GM18907 (cell line): Measurements from ENCODE around the gene DCDC2B.
A peak's percentile ranks its signal among the peaks of the same experiment; 100 is the strongest.

Source experiments
- ATAC-seq: cut with Tn5 transposase; IDR thresholded peaks from one replicate; pipeline ENCODE4 v1.9.1; 2021; ENCODE audit warnings: mild to moderate bottlenecking, moderate library complexity; ENCODE audit not compliant: unreplicated experiment

Gene DCDC2B

DNA sequence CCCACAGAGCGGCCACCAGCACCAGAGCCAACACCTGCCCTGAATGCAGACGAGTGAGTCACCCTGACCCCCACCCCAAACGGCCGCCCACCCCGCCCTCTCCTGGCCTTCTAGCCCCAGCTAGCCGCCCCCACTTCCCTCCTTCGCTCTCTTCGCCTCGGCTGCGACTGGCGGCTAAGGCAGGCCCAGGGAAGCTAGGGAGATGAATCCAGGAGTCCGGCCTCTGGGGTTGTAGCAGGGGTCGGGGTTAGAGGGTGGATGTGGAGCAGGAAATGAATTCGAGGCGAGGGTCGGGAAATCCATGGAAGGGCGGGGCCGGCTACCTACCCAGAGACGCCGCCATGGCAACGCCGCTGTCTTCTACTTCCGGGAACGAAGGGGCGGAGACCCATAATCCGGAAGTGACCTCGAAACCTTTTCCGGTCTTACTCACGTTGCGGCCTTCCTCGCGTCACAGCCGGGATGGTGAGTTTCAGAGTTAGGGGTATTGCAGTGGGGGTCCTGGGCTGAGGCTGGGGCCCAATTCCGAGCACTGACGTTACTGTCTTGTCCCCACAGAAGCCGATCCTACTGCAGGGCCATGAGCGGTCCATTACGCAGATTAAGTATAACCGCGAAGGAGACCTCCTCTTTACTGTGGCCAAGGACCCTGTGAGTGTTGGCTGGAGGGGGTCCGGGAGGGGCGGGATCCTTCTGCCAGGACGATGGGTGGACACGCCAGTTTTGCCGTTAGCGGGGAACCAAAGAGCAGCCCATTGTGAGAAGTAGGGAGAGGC is 13.3 kb downstream of the DCDC2B start, which contains the start of the genes EIF3I and TMEM234:
Gene EIF3I (plus strand): TSS at position 428 of the 776 bp plus-strand sequence. CDS start 35 bp downstream, at position 463.
Gene TMEM234 (minus strand): TSS at position 374 of the 776 bp plus-strand sequence. CDS start 31 bp downstream, at position 343.
- ATAC-seq = peak; percentile 90

DNA sequence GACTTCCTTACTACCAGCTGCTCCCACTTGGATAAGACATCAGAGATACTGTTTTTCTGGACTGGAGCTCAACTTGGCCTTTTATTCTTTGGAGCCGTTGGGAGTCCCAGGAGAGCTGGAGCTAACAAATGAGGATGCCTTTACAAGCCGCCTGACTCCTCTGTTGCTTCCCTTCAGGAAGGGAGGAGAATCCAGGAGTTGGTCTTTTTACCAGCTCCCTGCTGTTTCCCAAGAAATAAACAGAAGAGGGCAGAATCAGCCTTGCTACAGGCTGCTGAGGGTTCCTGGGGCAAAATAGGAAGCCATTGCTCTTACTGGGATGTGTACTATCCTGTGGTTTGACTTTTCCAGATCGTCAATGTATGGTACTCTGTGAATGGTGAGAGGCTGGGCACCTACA is 14.8 kb downstream of the DCDC2B start:
- no peak for ATAC-seq

DNA sequence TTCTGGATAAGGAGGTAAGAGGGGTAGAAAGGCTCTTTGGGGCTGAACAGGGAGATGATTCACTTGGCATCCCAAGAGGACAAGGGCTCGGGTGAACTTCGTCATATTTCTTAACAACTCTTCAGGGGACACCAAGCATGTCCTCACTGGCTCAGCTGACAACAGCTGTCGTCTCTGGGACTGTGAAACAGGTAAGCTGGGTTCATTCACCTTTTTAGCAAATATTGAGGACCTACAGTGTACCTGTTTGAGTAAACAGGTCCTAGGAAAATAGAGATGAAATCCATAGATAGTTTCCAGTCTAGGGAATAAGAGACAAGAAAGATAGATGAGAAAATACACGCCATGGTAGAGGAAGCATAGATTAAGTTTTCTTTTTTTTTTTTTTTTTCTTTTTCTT is 15.4 kb downstream of the DCDC2B start:
- ATAC-seq = no peak

DNA sequence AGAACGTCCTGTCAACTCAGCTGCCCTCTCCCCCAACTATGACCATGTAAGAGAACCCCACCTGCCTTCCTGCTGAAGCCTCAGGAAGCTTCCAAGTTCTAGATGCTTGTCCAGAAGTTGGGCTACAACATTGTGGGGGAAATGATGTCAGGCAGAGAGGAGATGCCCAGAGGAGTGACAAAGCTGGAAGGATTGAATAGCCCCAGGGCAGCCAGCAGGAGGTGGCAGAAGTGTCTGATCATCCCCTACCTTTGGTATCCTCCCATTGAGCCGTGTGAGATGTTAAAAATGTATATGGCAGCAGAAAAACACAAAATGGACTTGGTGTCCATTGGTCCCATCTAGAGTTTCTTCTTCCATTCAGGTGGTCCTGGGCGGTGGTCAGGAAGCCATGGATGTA is 19.9 kb downstream of the DCDC2B start:
- no peak for ATAC-seq

DNA sequence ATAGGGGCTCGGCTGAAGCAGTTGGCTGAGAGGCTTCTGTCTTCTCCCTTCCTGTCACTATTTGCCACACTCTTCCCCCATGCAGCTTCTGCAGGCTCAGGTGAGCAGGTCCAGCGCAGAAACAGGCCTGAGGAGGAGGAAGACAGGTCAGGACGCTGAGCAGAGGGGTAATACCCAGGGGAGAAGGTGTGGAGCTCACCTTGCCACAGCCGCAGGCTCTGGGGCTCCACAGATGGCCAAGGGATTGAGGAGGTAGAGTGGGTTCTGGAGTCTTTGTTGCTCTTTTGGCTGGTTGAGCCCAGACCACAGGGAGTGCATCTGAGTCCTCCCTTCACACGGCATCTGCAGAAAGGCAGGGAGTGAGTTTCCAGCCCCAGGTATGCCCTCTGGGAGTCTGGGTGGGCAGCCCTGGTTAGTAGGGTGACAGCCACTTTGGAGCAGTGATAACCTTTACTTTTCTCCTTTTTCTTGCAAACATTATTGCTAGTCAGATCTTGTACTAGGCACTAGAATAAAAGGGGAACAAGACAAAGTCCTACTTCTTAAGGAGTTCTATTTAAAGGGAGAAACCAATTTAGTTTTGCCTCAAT is 23.0 kb downstream of the DCDC2B start:
- no peak for ATAC-seq

DNA sequence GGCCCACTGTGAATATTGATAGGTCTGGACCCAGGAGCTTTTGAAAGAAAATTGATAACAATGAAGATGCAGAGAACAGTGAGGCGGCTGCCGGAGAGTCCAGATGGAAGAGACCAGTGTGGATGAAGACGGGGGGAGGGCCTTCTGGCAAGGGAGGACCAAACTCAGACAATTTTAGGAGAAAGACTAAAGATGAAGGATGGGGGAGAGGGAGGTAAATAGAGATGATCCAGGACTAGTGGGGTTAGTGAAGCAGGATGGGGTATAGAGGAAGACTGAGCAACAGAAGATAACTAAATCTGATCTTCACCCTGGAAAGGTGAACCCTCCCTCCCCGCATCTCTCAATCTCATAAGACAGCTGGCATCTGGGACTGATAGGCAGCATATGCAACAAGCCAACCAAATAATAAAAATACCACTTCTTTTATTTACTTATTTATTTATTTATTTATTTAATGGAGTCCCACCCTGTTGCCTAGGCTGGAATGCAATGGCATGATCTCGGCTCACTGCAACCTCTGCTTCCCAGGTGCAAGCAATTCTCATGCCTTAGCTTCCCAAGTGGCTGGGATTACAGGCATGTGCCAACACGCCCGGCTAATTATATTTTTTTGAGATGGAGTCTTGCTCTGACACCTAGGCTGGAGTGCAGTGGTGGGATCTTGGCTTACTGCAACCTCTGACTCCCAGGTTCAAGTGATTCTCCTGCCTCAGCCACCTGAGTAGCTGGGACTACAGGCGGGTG is 23.8 kb downstream of the DCDC2B start:
- no peak for ATAC-seq

DNA sequence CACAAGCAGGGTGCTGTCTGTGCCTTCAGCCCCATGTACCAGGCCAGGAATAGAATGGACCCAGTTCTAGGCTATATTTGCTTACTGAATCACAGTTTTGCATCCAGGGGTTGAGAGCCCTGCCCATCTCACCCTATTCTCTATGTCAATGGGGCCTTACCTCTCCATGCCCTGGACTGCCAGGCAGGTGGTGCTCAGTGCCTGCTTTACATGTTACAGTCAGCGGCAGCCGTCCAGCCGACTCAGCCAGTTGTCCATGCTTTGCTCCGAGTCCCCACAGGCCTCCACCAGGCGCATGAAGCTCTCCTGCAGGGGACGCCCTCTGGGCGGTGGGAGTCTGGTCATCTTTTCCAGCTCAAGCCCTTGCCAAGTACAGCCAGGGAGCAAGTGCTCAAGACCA is 25.9 kb downstream of the DCDC2B start:
- no peak for ATAC-seq

DNA sequence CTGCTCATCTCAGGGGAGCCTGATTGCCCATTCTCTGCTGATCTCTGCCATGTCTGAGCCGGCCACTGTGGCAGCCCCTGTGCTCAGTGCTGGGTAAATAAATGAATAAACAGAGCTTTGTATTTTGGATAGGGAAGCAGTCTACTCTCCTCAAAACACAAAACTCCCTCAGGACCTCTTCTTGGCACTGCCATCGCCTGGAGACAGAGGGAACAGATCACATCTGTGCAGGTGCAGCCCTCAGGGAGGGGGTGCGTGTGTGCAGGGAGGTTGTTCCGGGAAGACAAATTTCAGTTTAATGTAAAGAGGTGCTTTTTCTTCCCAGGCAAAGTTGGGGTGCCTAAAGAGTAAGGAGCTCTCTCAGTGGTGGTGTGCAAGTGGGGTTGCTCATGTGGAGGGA is 30.4 kb downstream of the DCDC2B start:
- no peak for ATAC-seq

DNA sequence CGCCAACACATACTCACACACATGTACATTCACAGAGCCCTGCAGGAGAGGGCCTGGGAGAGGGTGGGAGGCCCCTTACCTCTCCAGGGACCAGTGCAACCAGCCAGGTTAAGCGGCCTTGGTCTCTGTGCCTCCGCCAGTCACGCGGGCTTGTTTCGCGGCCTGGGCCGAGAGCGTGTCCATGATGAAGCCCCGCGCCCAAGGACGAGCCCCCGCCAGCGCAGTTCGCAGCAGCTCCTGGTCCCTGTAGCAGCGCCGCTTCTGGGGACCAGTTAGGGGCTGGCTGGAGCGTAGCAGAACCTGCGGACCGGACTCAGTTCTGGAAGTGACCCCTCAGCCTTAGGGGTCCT is 30.9 kb downstream of the DCDC2B start:
- ATAC-seq = no peak

DNA sequence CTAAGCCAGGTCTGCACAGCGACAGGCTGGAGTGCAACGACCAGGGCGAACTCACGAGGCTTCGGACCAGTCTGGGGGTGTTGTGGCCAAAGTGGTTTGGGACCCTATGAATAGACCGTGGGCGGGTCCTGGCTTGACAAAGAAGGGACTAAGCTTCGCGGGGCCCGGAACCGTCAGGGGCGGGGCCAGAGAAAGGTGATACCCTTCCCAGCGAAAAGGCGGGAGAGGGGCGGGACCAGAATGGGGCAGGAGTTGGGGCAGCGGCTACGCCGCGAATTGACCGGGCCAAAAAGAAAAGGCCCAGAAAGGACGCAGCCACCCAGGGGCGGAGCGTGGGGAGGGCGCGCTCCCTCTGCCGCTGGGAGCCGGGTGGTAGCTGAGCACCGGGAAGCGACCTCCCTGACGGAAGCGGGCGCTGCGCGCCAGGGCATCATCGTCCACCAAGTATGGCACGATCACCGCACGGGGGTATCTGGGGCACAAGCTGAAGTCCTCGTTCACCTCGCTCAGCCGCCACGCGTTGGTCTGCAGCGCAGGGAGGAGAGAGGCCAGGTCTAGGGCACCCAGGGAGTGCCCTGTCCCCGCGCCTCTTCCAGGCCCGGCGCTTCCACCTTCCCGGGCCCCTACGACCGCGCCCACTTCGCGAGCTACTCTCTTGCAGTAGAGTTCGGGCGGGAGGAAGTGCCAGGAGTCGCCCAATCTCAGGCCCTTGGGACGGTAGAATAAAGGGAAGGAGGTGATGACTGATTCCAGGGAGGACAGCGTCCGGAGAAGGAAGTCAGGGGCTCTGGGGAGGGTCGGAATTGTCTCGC is 31.5 kb downstream of the DCDC2B start:
- ATAC-seq = no peak

DNA sequence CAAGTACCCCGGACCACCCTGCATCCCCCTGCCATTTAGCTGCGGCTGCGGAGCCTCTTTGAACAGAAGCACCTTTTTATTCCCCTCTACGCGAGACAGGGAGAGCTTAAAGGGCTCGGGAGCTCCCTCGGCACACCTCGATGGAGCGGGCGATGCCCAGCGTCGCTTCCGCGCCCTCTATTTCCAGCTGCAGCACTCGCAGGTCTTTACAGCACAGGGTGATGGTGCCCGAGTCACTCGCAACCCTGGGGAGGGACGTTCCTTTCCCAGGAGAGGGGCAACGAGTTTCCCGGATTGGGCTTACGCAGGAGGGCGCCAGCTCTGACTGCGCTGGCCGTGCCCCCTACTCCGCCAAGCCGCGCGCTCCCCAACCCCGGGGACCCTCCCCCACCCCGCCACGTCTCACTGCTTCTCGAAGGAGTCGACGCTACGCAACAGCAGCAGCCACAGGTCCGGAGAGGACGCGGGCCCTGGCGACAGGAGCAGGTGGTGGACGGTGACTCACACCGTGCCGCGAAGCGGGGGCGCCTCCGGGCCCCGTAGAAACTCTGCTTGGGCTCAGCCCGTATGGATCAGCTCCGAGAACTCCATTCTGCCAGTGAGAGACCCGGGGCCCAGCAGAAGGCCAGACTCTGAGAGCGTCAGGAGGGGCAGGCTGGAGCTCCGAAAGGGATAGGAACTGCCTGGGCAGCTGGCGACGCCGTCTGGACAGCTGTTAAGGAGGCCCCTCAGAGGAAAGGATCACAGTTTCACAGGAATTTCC is 32.3 kb downstream of the DCDC2B start:
- no peak for ATAC-seq

DNA sequence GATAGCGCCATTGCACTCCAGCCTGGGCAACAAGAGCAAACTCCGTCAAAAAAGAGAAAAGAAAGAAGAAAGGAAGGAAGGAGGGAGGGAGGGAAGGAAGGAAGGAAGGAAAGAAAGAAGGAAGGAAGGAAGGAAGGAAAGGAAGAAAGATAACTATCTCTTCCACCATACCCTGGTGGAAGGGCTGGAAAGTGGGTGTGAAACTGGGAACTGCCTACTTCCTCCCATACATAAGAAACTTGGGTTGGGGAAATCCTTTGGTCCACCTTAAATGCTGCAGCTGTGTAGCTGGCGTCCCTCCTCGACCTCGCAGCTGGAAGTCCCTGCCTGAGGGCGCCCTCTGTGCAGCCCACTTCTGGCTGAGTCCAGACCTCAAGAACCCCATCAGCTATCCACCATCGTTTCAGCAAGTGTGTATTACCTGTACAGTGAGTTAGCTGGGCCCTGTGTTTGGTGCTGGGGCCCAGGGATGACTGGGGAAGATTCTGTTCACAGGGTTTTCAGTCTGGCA is 33.5 kb downstream of the DCDC2B start:
- no peak for ATAC-seq

DNA sequence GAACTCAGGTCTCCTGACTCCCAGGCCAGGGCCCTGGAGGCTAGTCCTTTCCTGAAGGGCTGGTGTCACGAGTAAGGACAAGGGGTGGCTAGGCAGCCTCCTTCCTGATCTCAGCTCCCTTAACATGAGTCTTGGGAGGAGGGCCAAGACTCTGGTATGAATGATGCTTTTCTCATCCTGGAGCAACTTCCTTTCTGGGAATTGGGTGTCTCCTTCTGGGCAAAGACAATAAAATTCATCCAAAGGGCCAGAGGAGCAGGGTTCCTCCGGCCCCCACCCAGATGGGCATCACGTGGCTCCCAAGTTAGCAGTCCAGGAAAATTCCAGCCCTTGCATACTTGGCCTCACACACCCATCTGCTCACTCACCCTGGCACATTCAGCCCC is 38.0 kb downstream of the DCDC2B start, which contains the start of gene FAM167B:
Gene FAM167B (plus strand): TSS at position 335 of the 386 bp plus-strand sequence. CDS start 200 bp downstream, outside the sequence.
- ATAC-seq = no peak

DNA sequence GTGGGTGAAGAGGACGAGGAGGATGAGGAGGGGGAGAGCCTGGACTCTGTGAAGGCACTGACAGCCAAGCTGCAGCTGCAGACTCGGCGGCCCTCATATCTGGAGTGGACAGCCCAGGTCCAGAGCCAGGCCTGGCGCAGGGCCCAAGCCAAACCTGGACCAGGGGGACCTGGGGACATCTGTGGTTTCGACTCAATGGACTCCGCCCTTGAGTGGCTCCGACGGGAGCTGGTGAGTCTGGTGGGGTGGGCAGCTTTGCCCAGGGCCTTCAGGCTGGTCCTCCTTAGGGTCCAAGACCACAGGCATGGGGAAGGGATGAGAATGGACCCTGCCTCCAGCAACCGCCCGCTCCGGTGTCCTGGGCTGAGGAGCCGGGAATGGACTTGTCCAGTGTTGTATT is 38.6 kb downstream of the DCDC2B start:
- no peak for ATAC-seq

DNA sequence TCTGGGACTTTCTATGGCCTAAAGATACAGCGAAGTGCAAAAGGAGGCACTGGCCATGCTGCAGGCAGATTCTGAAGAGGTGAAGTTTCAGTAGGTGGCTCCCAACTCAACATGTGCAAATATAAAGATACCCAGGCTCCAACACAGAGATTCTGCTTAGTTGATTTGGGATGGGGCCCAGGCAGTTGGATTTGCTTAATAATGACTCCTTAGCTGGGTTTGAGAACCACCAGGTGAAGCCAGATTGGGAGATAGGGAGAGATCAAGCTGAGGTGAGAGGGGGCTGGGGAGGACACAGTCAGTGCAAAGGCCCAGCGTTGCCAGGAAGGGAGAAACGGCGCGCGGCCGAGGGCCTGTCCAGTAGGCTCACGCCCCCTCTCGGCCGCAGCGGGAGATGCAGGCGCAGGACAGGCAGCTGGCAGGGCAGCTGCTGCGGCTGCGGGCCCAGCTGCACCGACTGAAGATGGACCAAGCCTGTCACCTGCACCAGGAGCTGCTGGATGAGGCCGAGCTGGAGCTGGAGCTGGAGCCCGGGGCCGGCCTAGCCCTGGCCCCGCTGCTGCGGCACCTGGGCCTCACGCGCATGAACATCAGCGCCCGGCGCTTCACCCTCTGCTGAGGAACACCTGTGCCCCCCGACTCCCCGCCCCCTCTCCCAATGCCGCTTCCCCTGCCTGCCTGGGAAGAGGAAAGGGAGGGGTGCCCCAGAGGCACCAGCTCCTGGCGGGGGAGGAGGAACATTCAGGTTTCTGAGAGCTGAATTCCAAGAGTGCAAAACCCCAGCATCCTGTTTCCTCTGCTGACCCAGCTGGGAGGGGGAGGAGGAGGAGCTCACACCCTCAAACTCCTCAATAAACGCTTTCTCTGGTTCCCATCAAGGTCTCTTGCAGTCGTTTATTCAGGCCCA is 39.3 kb downstream of the DCDC2B start:
- no peak for ATAC-seq

DNA sequence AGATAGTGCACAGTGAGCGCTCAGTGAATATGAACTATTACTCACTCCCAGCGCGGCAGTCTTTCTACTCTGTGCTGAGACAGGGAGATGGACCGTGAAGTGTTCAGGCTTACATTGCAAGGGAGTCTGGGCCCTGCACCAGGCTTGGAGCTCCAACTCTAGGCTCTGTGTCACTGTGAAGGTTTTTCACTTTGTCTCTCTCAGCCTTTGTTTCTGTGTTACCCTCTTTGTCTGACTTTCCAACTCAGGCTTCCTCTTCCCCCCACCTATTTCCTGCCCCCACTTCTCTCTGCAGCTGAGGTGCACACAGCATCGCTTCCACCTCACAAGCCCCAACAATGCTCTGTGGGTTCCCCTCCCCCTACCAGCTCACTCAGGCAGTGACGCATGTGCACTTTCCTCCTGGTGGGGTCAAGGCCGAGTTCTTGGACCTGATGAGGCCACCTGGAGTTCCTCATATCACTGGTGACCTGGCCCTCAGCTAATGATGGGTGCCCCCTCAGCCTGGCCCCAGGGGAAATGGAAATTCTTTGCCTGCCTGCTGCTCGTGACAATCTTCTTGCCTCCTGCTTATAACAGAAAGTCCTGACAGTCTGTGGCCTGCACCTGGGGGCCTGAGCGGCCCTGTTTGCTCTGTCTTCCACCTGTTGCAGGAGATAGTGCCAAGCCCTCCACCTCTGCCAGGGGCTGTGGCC is 41.1 kb downstream of the DCDC2B start:
- peak; percentile 52 for ATAC-seq

DNA sequence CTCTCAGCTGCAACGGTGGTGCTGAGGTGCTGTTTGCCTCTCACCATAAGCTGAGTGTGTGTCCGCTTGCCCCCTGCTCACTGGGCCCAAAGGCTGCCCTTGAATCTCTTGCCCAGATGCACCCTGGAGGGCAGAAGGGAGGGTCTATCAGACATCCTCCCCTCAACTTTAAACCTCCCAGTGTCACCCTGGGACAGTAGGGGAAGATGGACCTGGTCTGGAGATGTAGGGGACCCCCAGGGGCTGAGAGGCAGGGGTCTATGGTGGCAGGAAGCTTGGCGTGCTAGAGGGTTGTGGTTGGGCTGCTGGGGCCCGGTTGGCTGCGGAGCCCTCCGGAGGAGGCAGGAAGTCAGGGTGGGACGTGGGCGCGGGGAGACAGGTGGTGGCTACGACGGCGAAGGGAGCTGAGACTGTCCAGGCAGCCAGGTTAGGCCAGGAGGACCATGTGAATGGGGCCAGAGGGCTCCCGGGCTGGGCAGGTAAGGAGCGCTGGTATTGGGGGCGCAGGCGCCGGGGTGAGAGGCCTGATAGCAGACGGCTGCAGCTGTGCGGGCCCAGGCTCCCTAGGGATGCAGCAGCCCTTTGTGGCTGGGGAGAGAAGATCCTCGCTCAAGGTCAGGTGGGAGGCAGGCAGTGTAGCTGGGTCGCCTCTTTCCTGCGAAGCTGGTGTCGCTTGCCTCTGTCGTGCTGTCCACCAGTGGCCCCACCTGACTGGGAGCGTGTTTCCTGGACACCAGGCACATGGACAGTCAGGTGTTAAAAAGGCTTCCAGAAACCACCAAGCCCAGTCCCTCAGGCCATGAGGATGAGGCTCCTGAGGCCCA is 42.2 kb downstream of the DCDC2B start, which contains the start of gene LCK:
Gene LCK (plus strand): TSS at position 373 of the 824 bp plus-strand sequence. CDS start 23,065 bp downstream, outside the sequence.
- peak; percentile 26 for ATAC-seq
